Measurements from ENCODE around the gene THRB. TPM values are rescaled to one million over a fixed set of nuclear protein-coding genes. Genes with fewer than 3 reads are reported as not detected.

THRB gene
- total and polyA plus RNA-seq, 5 donors from 2014 or later = 0.30 TPM; not detected in 4

DNA sequence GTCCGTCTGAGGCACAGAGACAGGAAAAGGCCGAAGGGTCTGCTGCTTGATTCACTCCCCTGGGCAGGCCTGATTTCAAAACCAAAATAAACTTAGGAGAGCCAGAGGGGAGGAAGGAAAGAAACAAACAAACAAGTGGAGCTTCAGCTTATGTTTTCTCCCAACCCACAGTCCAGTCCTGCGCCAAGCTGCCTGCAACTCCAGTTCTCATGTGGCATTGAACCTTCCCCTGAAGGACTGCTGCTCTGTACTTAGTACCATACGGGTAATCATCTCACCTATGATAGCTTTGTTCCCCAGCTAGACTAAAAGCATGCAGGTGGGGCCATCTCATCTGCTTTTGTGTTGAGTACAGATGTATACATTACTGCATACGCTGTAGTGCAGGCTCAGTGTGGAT, 236.4 kb downstream of the THRB start:
- Histone ChIP-seq H3K27ac (ENCODE audit: insufficient read depth, low read length, poor library complexity, severe bottlenecking) (no peak overlapping the region), H3K27me3 (ENCODE audit: control insufficient read depth, insufficient read depth, low read length) (peaks cover 2% of the 10 kb centered on the region), H3K9me3 (ENCODE audit: control insufficient read depth in 2 of 2, low read length in 2 of 2) (no peaks in the 10 kb centered on the region), H3K4me3 (ENCODE audit: low read depth, low read length) (no peak overlapping the region), H3K36me3 (ENCODE audit: control insufficient read depth, insufficient read depth, low read length) (no peaks in the 10 kb centered on the region), H3K4me1 (ENCODE audit: control insufficient read depth, insufficient read depth, low read length, poor library complexity, severe bottlenecking) (no peaks in the 10 kb centered on the region)
- Mint-ChIP-seq H3K9me3 (no peaks in the 10 kb centered on the region), H3K27me3 (no peaks in the 10 kb centered on the region), H3K4me3 (no peak overlapping the region), H3K36me3 (no peaks in the 10 kb centered on the region), H3K27ac (no peak overlapping the region), H3K4me1 (no peaks in the 10 kb centered on the region)
- DNase-seq = no peak
- no peak for ATAC-seq (ENCODE audit: low read depth in 2 of 2)

DNA sequence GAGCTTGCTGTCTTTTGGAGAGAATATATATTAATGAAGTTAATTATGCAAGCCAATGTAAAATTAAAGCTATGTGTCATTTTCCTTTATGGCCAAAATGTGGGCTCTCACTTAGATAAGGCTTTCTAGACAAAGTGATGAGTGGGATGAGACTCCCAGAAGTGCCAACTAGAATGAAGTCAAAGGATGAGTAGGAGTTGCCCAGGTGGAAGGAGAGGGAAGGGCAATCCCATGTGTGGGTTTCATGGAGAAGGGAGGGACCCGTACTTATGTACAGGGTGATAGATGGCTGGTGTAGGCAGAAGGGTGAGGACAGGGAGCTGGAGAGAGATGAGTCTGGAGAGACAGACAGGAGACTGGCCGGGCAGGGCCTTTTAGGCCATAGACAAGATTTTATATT, 239.2 kb downstream of the THRB start:
- Histone ChIP-seq H3K4me1 (ENCODE audit: control insufficient read depth, insufficient read depth, low read length, poor library complexity, severe bottlenecking) (no peaks in the 10 kb centered on the region), H3K27ac (ENCODE audit: insufficient read depth, low read length, poor library complexity, severe bottlenecking) (no peak overlapping the region), H3K9me3 (ENCODE audit: control insufficient read depth in 2 of 2, low read length in 2 of 2) (no peaks in the 10 kb centered on the region), H3K4me3 (ENCODE audit: low read depth, low read length) (no peak overlapping the region), H3K36me3 (ENCODE audit: control insufficient read depth, insufficient read depth, low read length) (no peaks in the 10 kb centered on the region), H3K27me3 (ENCODE audit: control insufficient read depth, insufficient read depth, low read length) (no peaks in the 10 kb centered on the region)
- no peak overlapping the region for H3K27ac Mint-ChIP-seq
- no peak for DNase-seq
- no peaks in the 10 kb centered on the region for H3K4me1 Mint-ChIP-seq
- ATAC-seq (ENCODE audit: low read depth in 2 of 2) = no peak
- no peaks in the 10 kb centered on the region for H3K36me3 Mint-ChIP-seq
- H3K4me3 Mint-ChIP-seq = no peak overlapping the region
- no peaks in the 10 kb centered on the region for H3K9me3 Mint-ChIP-seq
- peaks cover 4% of the 10 kb centered on the region for H3K27me3 Mint-ChIP-seq

DNA sequence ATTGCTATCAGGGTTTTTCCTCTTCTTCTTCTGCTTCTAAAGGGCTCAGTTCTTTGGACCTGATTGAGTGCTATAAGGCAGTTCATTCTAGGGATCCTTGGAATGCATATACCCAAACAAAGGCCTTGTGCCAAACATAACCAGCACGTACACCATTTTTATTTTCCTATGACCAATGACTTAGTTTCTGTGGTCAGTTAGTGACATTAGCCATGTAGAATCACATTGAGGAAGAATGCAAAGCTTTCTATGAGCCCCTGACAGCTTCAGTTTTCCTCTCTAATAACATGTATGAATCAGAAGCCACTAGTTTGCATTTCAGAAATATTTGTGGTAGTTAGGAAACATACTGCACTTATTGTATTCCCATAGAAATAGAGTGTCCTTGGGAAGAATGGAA, 240.0 kb downstream of the THRB start:
- H3K4me1 Mint-ChIP-seq = no peaks in the 10 kb centered on the region
- Histone ChIP-seq H3K27me3 (ENCODE audit: control insufficient read depth, insufficient read depth, low read length) (no peaks in the 10 kb centered on the region), H3K27ac (ENCODE audit: insufficient read depth, low read length, poor library complexity, severe bottlenecking) (no peak overlapping the region), H3K4me1 (ENCODE audit: control insufficient read depth, insufficient read depth, low read length, poor library complexity, severe bottlenecking) (no peaks in the 10 kb centered on the region), H3K4me3 (ENCODE audit: low read depth, low read length) (no peak overlapping the region), H3K36me3 (ENCODE audit: control insufficient read depth, insufficient read depth, low read length) (no peaks in the 10 kb centered on the region), H3K9me3 (ENCODE audit: control insufficient read depth in 2 of 2, low read length in 2 of 2) (no peaks in the 10 kb centered on the region)
- no peak overlapping the region for H3K27ac Mint-ChIP-seq
- H3K36me3 Mint-ChIP-seq = no peaks in the 10 kb centered on the region
- DNase-seq (no peak), ATAC-seq (ENCODE audit: low read depth in 2 of 2) (no peak)
- peaks cover 4% of the 10 kb centered on the region for H3K27me3 Mint-ChIP-seq
- H3K9me3 Mint-ChIP-seq = no peaks in the 10 kb centered on the region
- no peak overlapping the region for H3K4me3 Mint-ChIP-seq

DNA sequence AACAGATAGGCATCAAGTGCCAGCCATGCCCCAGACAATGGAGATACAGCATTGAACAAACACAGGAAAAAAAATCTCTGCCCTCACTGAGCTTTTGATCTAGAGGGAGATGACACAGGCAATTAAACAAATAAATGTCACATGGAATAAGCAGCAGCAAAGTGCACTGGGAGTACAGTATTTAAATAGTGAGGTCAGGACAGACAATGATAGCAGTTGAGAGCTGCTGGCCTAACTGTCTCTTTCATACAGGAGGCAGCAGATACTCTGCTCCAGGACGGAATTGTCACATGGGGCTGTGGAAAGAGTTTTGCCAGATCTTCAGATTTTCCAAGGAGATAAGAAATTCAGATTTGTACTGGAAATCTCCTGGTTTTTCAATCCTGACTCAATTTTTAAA, 241.3 kb downstream of the THRB start:
- no peaks in the 10 kb centered on the region for H3K9me3 Mint-ChIP-seq
- no peaks in the 10 kb centered on the region for H3K4me1 Mint-ChIP-seq
- Histone ChIP-seq H3K27me3 (ENCODE audit: control insufficient read depth, insufficient read depth, low read length) (no peaks in the 10 kb centered on the region), H3K4me3 (ENCODE audit: low read depth, low read length) (no peak overlapping the region), H3K27ac (ENCODE audit: insufficient read depth, low read length, poor library complexity, severe bottlenecking) (no peak overlapping the region), H3K9me3 (ENCODE audit: control insufficient read depth in 2 of 2, low read length in 2 of 2) (no peaks in the 10 kb centered on the region), H3K4me1 (ENCODE audit: control insufficient read depth, insufficient read depth, low read length, poor library complexity, severe bottlenecking) (no peaks in the 10 kb centered on the region), H3K36me3 (ENCODE audit: control insufficient read depth, insufficient read depth, low read length) (no peaks in the 10 kb centered on the region)
- H3K4me3 Mint-ChIP-seq = no peak overlapping the region
- DNase-seq (no peak), ATAC-seq (ENCODE audit: low read depth in 2 of 2) (no peak)
- no peaks in the 10 kb centered on the region for H3K36me3 Mint-ChIP-seq
- no peak overlapping the region for H3K27ac Mint-ChIP-seq
- peaks cover 4% of the 10 kb centered on the region for H3K27me3 Mint-ChIP-seq

DNA sequence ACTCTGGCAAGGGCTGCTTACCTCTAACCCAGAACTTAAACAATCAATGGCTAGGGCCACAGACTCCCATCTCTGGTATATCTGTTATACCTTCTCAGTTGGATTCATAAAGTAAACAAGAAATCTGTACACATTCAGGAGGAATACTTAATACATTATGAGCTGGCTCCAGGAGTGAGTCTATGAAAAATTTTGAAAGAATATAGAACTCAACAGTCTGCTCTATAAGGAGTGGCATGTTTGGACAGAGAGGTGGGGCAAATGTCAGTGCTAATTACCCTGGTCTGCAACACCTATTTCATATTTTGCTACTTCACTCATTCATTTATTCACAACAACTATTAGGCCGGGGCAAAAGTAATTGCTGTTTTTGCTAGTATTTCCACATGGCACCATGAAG, 245.1 kb downstream of the THRB start:
- Mint-ChIP-seq H3K27ac (no peak overlapping the region), H3K36me3 (no peaks in the 10 kb centered on the region), H3K4me1 (no peaks in the 10 kb centered on the region)

DNA sequence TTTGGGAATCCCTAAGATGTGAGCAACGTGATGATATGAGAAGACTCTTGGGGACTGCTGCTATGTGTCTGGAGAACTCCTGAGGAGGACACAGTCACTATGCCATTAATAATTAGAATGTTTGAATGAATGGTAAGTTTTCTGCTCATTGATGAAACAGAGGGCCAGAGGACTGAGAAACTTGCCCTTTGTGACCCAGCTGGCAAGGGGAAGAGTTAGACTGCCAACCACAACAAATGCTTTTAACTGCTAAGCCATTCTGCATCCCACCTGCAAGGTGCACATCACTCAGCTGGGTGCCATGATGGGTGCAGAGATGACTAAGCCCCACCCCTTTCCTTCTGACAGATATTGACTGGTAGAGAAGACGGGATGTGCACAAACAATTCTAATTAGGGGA, 249.6 kb downstream of the THRB start:
- ATAC-seq (ENCODE audit: low read depth in 2 of 2) = no peak
- Histone ChIP-seq H3K36me3 (ENCODE audit: control insufficient read depth, insufficient read depth, low read length) (no peaks in the 10 kb centered on the region), H3K27ac (ENCODE audit: insufficient read depth, low read length, poor library complexity, severe bottlenecking) (no peak overlapping the region), H3K27me3 (ENCODE audit: control insufficient read depth, insufficient read depth, low read length) (no peaks in the 10 kb centered on the region), H3K9me3 (ENCODE audit: control insufficient read depth in 2 of 2, low read length in 2 of 2) (no peaks in the 10 kb centered on the region), H3K4me3 (ENCODE audit: low read depth, low read length) (no peak overlapping the region), H3K4me1 (ENCODE audit: control insufficient read depth, insufficient read depth, low read length, poor library complexity, severe bottlenecking) (no peaks in the 10 kb centered on the region)
- no peak overlapping the region for H3K4me3 Mint-ChIP-seq
- H3K4me1 Mint-ChIP-seq = no peaks in the 10 kb centered on the region
- no peaks in the 10 kb centered on the region for H3K36me3 Mint-ChIP-seq
- peaks cover 0 to 2% (median 0%) of the 10 kb centered on the region in 7 donors for H3K9me3 Mint-ChIP-seq
- DNase-seq = no peak
- H3K27ac Mint-ChIP-seq = no peak overlapping the region
- no peaks in the 10 kb centered on the region for H3K27me3 Mint-ChIP-seq

More for the DNA sequence above, 245.1 kb downstream of the THRB start:
- H3K9me3 Mint-ChIP-seq = no peaks in the 10 kb centered on the region
- no peaks in the 10 kb centered on the region for H3K36me3 ChIP-seq (ENCODE audit: control insufficient read depth, insufficient read depth, low read length)
- no peak for ATAC-seq (ENCODE audit: low read depth in 2 of 2)
- peaks cover 4% of the 10 kb centered on the region for H3K27me3 Mint-ChIP-seq
- DNase-seq = no peak
- no peaks in the 10 kb centered on the region for H3K9me3 ChIP-seq (ENCODE audit: control insufficient read depth in 2 of 2, low read length in 2 of 2)
- no peaks in the 10 kb centered on the region for H3K4me1 ChIP-seq (ENCODE audit: control insufficient read depth, insufficient read depth, low read length, poor library complexity, severe bottlenecking)
- no peak overlapping the region for H3K27ac ChIP-seq (ENCODE audit: insufficient read depth, low read length, poor library complexity, severe bottlenecking)
- H3K4me3 ChIP-seq (ENCODE audit: low read depth, low read length) = no peak overlapping the region
- H3K27me3 ChIP-seq (ENCODE audit: control insufficient read depth, insufficient read depth, low read length) = no peaks in the 10 kb centered on the region
- H3K4me3 Mint-ChIP-seq = no peak overlapping the region

DNA sequence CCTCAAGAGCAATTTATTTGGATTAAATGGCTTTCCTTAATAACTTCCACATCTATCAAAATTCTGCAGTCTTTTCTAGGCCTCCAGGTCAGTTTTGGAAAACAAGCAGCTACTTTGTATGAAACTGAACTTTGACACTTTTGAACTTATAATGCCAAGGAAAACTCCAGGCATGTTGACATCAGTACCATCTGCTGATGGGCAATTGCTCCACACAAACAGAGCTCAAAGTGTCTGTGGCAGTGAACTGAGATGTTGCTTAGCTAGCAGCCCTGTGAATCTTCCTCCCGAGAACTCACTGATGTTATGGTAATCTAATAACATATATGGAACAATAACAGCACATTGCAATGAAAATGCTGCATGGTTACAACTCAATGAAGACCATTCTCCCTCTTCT, 250.2 kb downstream of the THRB start:
- Mint-ChIP-seq H3K4me1 (no peaks in the 10 kb centered on the region), H3K27me3 (no peaks in the 10 kb centered on the region), H3K4me3 (no peak overlapping the region), H3K9me3 (peaks cover 0 to 2% (median 0%) of the 10 kb centered on the region in 7 donors), H3K36me3 (no peaks in the 10 kb centered on the region), H3K27ac (no peak overlapping the region)
- Histone ChIP-seq H3K27me3 (ENCODE audit: control insufficient read depth, insufficient read depth, low read length) (no peaks in the 10 kb centered on the region), H3K27ac (ENCODE audit: insufficient read depth, low read length, poor library complexity, severe bottlenecking) (no peak overlapping the region), H3K36me3 (ENCODE audit: control insufficient read depth, insufficient read depth, low read length) (no peaks in the 10 kb centered on the region), H3K9me3 (ENCODE audit: control insufficient read depth in 2 of 2, low read length in 2 of 2) (no peaks in the 10 kb centered on the region), H3K4me1 (ENCODE audit: control insufficient read depth, insufficient read depth, low read length, poor library complexity, severe bottlenecking) (no peaks in the 10 kb centered on the region), H3K4me3 (ENCODE audit: low read depth, low read length) (no peak overlapping the region)
- DNase-seq (no peak), ATAC-seq (ENCODE audit: low read depth in 2 of 2) (no peak)

DNA sequence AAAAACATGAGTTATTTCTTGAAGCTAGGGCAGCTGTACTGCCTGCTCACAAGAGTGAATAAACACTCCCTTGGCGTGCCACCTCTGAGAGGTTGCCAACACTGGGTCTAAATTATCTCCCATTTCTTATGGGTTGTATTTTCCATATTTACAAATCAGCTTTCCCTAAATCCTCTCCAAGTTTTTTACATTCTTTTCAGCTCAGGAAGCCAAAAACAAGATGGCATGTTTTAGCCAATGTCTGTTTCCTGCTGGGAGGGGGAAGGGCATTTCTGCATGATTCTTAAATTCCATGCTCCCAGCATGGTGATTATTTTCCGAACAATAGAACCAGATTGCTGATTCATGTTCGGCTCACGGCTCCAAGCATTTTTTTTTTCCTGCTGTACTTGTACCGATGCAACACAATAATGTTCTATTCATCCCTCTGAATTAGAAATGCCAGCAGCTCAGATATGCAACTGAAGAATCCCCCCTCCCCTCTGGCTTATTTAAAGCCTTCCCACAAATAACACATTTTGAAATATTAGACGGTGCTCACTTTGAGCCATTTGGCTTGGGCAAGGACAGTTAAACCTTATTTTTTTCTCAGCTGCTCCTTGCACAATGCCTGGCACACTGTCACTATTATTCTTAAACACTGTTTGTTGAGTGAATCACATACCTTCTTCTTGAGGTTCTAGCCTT, 252.5 kb downstream of the THRB start:
- H3K27ac ChIP-seq (ENCODE audit: insufficient read depth, low read length, poor library complexity, severe bottlenecking) = no peak overlapping the region
- ATAC-seq (ENCODE audit: low read depth in 2 of 2) = no peak
- DNase-seq = no peak
- Mint-ChIP-seq H3K9me3 (peaks cover 0 to 2% (median 0%) of the 10 kb centered on the region in 7 donors), H3K27me3 (no peaks in the 10 kb centered on the region), H3K27ac (no peak overlapping the region), H3K4me3 (no peak overlapping the region), H3K4me1 (no peaks in the 10 kb centered on the region), H3K36me3 (no peaks in the 10 kb centered on the region)
- no peaks in the 10 kb centered on the region for H3K4me1 ChIP-seq (ENCODE audit: control insufficient read depth, insufficient read depth, low read length, poor library complexity, severe bottlenecking)
- H3K9me3 ChIP-seq (ENCODE audit: control insufficient read depth in 2 of 2, low read length in 2 of 2) = no peaks in the 10 kb centered on the region
- H3K4me3 ChIP-seq (ENCODE audit: low read depth, low read length) = no peak overlapping the region
- no peaks in the 10 kb centered on the region for H3K36me3 ChIP-seq (ENCODE audit: control insufficient read depth, insufficient read depth, low read length)
- no peaks in the 10 kb centered on the region for H3K27me3 ChIP-seq (ENCODE audit: control insufficient read depth, insufficient read depth, low read length)
